ENCODE data around the gene WAS. TPM values are rescaled to one million over a fixed set of nuclear protein-coding genes. Genes with fewer than 3 reads are reported as not detected.

The WAS gene
- total and polyA plus RNA-seq, 2 experiments from 2014 or later: 0.32 to 0.56 TPM

DNA sequence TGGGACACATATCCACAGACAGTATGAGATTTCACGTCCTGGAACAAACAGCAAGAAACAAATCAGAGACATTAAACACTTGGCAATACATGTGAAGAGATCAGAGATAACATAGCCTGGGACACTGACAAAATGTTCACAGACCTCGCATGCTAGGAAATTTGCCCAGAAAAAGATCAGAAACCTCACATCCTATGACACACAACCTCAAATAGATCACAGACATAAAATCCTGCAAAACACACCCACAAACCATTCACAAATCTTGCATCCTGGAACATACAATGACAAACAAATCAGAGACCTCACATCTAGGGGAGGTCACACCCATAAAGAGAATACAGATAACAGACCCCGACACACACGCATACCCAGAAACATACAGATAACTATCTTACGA, 31.0 kb downstream of the WAS start (continued):
- TF ChIP-seq, protein P1, sequence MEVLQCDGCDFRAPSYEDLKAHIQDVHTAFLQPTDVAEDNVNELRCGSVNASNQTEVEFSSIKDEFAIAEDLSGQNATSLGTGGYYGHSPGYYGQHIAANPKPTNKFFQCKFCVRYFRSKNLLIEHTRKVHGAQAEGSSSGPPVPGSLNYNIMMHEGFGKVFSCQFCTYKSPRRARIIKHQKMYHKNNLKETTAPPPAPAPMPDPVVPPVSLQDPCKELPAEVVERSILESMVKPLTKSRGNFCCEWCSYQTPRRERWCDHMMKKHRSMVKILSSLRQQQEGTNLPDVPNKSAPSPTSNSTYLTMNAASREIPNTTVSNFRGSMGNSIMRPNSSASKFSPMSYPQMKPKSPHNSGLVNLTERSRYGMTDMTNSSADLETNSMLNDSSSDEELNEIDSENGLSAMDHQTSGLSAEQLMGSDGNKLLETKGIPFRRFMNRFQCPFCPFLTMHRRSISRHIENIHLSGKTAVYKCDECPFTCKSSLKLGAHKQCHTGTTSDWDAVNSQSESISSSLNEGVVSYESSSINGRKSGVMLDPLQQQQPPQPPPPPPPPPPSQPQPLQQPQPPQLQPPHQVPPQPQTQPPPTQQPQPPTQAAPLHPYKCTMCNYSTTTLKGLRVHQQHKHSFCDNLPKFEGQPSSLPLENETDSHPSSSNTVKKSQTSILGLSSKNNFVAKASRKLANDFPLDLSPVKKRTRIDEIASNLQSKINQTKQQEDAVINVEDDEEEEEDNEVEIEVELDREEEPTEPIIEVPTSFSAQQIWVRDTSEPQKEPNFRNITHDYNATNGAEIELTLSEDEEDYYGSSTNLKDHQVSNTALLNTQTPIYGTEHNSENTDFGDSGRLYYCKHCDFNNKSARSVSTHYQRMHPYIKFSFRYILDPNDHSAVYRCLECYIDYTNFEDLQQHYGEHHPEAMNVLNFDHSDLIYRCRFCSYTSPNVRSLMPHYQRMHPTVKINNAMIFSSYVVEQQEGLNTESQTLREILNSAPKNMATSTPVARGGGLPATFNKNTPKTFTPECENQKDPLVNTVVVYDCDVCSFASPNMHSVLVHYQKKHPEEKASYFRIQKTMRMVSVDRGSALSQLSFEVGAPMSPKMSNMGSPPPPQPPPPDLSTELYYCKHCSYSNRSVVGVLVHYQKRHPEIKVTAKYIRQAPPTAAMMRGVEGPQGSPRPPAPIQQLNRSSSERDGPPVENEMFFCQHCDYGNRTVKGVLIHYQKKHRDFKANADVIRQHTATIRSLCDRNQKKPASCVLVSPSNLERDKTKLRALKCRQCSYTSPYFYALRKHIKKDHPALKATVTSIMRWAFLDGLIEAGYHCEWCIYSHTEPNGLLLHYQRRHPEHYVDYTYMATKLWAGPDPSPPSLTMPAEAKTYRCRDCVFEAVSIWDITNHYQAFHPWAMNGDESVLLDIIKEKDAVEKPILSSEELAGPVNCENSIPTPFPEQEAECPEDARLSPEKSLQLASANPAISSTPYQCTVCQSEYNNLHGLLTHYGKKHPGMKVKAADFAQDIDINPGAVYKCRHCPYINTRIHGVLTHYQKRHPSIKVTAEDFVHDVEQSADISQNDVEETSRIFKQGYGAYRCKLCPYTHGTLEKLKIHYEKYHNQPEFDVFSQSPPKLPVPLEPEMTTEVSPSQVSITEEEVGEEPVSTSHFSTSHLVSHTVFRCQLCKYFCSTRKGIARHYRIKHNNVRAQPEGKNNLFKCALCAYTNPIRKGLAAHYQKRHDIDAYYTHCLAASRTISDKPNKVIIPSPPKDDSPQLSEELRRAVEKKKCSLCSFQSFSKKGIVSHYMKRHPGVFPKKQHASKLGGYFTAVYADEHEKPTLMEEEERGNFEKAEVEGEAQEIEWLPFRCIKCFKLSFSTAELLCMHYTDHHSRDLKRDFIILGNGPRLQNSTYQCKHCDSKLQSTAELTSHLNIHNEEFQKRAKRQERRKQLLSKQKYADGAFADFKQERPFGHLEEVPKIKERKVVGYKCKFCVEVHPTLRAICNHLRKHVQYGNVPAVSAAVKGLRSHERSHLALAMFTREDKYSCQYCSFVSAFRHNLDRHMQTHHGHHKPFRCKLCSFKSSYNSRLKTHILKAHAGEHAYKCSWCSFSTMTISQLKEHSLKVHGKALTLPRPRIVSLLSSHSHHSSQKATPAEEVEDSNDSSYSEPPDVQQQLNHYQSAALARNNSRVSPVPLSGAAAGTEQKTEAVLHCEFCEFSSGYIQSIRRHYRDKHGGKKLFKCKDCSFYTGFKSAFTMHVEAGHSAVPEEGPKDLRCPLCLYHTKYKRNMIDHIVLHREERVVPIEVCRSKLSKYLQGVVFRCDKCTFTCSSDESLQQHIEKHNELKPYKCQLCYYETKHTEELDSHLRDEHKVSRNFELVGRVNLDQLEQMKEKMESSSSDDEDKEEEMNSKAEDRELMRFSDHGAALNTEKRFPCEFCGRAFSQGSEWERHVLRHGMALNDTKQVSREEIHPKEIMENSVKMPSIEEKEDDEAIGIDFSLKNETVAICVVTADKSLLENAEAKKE (CRISPR knock-in tag; IDR thresholded peaks at IDR 0.05): no peak
- TF ChIP-seq ZNF114 (CRISPR knock-in tag; IDR thresholded peaks at IDR 0.05): no peak
- no peak for TF ChIP-seq STAT1 (IDR thresholded peaks at IDR 0.05; ENCODE audit: unreplicated experiment)
- TF ChIP-seq JUNB (IDR thresholded peaks at IDR 0.05; ENCODE audit: unreplicated experiment): no peak
- TF ChIP-seq, protein P2, sequence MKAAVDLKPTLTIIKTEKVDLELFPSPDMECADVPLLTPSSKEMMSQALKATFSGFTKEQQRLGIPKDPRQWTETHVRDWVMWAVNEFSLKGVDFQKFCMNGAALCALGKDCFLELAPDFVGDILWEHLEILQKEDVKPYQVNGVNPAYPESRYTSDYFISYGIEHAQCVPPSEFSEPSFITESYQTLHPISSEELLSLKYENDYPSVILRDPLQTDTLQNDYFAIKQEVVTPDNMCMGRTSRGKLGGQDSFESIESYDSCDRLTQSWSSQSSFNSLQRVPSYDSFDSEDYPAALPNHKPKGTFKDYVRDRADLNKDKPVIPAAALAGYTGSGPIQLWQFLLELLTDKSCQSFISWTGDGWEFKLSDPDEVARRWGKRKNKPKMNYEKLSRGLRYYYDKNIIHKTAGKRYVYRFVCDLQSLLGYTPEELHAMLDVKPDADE (IDR thresholded peaks at IDR 0.05): no peak
- TF ChIP-seq POLR2AphosphoS5 (IDR thresholded peaks at IDR 0.05; ENCODE audit: low read depth): no peak
- TF ChIP-seq NANOG (IDR thresholded peaks at IDR 0.05; ENCODE audit: borderline replicate concordance): no peak

DNA sequence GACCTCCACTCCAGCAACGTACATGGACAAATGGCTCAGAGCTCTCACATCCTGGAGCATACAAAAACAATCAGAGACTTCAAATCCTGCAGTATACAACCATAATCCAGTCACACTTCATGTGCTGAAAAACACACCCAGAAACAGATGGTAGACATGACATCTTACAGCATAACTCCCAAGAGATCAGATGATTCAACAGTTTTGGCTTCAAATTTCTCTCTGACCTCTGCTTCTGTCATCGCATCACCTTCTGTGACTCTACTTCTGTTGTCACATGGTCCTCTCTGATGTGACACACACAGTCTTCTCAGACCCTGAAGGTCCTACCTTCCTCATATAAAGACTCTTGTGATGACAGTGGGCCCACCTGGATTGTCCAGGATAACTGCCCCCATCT, 31.5 kb downstream of the WAS start:
- peaks cover 12% of the 10 kb centered on the region; the same call in 1 of the 2 replicates for H3K27me3 ChIP-seq (ENCODE audit: insufficient read depth)
- no peak overlapping the region for H2AFZ ChIP-seq
- no peaks in the 10 kb centered on the region for H3K4me1 ChIP-seq (ENCODE audit: insufficient read depth)
- no peaks in the 10 kb centered on the region for H3K36me3 ChIP-seq (ENCODE audit: insufficient read depth)
- Mint-ChIP-seq H3K27me3 (ENCODE audit: insufficient read depth, low read depth, poor library complexity) (peaks cover 5% of the 10 kb centered on the region), H3K4me3 (no peak overlapping the region), H3K36me3 (ENCODE audit: low read depth) (no peaks in the 10 kb centered on the region), H3K9me3 (no peaks in the 10 kb centered on the region), H3K27ac (no peak overlapping the region), H3K4me1 (no peaks in the 10 kb centered on the region)
- H3K9me2 ChIP-seq (ENCODE audit: insufficient read depth): no peaks in the 10 kb centered on the region
- no peak overlapping the region for H3K4me2 ChIP-seq
- TF ChIP-seq, protein P2 (IDR thresholded peaks at IDR 0.05): no peak
- TF ChIP-seq POLR2AphosphoS5 (IDR thresholded peaks at IDR 0.05; ENCODE audit: low read depth): no peak
- no peak for TF ChIP-seq ZNF331 (CRISPR knock-in tag; IDR thresholded peaks at IDR 0.05; ENCODE audit: low read depth)
- TF ChIP-seq NANOG (IDR thresholded peaks at IDR 0.05; ENCODE audit: borderline replicate concordance): no peak
- no peak for TF ChIP-seq EZH2phosphoT487 (IDR thresholded peaks at IDR 0.05; ENCODE audit: unreplicated experiment)
- no peak for TF ChIP-seq JUNB (IDR thresholded peaks at IDR 0.05; ENCODE audit: unreplicated experiment)
- no peak for TF ChIP-seq EZH2 (IDR thresholded peaks at IDR 0.05; ENCODE audit: low read depth, unreplicated experiment)
- TF ChIP-seq STAT1 (IDR thresholded peaks at IDR 0.05; ENCODE audit: unreplicated experiment): no peak
- DNase-seq (ENCODE audit: low spot score): no peak
- H3K4me3 ChIP-seq: no peak overlapping the region
- ATAC-seq: no peak
- no peaks in the 10 kb centered on the region for H3K79me2 ChIP-seq (replicated peaks; ENCODE audit: insufficient read depth)
- no peak overlapping the region for H3K27ac ChIP-seq (ENCODE audit: low read depth)
- no peaks in the 10 kb centered on the region for H4K20me1 ChIP-seq (replicated peaks; ENCODE audit: insufficient read depth)
- H3F3A ChIP-seq (replicated peaks; ENCODE audit: low read depth): no peaks in the 10 kb centered on the region
